GM21737 (cell line): Measurements from ENCODE around the gene RNF144B.
"Not testable (repeated sequence)": the region's sequence is repeated elsewhere in the genome, so short reads cannot be mapped to it uniquely, and the experiment has no call there.

ENCODE experiments used
- ATAC-seq: cut with Tn5 transposase; IDR thresholded peaks from one replicate; pipeline ENCODE4 v1.9.1; 2021; ENCODE audit warnings: mild to moderate bottlenecking, moderate library complexity; ENCODE audit not compliant: unreplicated experiment

Gene RNF144B

DNA sequence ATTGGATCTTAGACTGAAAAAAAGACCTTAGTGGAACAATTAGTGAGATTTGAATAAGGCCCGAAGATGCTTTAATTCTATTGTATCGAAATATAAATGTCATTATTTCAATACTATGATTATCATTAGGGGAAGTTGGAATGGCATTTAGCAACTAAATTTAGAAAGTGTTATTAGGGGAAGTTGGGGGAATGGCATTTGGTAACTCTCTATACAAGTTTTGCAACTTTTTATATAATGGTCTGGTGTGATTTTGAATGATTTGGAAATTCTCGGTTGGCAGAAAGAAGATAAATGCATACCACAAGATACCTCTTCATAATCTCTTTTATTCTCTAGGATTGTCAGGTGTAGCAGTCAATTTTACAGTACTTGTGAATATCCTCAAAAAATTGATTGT lies 49.2 kb downstream of the RNF144B start:
- no peak for ATAC-seq

GRCh38 chr6:18439581-18439980 lies 52.4 kb downstream of the RNF144B start:
- no peak for ATAC-seq

- ATAC-seq = no peak
Measured at GRCh38 chr6:18441251-18441979, 54.3 kb downstream of the RNF144B start.

GRCh38 chr6:18444111-18444510 lies 57.0 kb downstream of the RNF144B start:
- ATAC-seq = no peak

- ATAC-seq = no peak
Measured at GRCh38 chr6:18445228-18445627, 58.1 kb downstream of the RNF144B start.

DNA sequence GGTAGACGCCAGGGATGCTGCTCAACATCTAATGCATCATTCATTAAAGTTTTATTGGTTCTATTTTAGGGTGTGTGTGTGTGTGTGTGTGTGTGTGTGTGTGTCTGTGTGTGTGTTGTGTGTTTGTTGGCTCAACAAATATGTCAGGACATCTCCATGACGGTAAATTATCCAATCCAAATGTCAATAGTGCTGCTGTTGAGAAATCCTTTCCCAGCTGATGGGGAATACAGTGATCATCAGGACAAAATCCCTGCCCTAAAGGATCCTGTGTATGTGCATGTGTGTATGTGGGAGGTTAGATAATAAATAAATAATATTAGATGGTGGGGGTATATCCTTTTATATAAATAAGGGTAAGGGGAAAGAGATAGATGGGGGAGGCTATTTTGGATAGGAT lies 59.6 kb downstream of the RNF144B start:
- ATAC-seq = no peak

- no peak for ATAC-seq
Measured at GRCh38 chr6:18447552-18447951, 60.4 kb downstream of the RNF144B start.

DNA sequence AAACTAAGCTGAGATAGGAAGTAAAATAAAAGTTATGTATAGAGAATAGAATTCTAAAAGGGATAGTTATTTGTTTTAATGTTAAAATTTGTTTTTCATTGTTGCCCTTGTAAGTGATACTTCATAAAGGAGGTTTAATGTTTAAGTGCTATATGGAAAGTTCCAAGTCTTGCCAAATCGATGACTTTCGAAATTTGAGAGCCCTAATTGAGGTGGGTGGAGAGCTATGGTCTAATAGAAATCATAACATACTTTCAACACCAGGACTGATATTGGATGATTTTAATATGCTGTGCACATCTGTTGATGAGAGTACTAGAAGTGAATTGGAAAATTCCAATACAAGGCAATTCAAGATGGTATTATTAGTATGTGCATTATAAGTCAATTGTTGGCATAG lies 64.6 kb downstream of the RNF144B start:
- ATAC-seq = no peak

DNA sequence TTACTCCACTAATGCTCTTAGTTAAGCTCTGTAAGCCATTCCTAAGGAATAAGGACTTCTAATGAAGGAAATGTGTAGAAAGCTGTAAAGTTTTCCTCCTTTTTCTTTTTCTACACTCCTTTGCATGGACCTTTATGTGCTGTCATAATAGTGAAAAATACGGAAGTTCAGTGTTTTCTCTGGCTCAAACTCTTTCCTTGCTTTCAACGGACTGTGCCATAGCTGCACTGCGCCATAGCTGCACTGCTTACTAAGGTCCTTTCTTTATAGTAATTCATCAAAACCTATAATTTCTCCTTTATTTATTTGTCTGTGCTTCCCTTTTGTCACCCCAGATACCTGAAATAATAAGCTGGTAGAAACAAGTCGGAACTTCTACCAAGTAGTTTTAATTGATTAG lies 67.3 kb downstream of the RNF144B start:
- no peak for ATAC-seq

DNA sequence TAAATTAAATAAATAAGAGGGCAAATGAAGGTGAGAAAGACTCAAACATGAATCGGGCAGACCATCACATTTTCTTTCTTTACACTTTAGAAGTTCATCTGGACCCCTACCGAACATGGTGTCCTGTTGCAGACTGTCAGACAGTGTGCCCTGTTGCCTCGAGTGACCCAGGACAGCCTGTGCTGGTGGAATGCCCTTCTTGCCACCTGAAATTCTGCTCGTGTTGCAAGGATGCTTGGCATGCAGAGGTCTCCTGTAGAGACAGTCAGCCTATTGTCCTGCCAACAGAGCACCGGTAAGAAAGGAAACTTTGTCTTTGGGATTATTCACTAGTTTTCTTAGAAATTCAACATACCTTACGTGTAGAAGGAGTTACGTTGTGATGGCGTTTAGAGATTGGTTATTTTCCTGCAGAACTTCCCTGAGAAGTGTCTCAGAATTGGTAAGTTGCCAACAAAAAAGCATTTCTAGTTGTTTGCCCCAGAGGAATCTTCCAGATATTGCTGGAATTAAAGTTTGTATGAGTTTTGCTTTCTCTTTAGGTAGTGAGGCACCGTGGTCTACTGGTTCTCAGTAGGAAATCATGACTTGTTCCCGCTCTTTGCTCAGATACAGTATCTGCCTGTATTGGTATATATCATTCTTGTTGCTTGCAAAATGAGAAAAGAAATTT lies 70.1 kb downstream of the RNF144B start:
- ATAC-seq = no peak

DNA sequence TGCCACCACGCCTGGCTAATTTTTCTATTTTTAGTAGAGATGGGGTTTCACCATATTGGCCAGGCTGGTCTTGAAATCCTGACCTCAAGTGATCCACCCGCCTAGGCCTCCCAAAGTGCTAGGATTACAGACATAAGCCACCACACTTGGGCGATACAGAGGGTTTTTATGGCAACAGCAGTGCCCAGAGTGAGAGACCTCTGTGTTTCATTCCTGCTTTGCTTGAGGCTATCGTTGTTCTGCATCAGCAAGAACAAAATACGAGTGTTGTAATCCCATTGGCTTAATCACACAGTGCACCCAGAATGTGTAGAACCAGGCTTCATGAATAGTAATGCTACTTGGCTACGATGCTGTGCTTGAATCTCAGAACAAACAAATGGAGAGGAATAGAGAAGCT lies 70.9 kb downstream of the RNF144B start:
- not testable (repeated sequence) for ATAC-seq

DNA sequence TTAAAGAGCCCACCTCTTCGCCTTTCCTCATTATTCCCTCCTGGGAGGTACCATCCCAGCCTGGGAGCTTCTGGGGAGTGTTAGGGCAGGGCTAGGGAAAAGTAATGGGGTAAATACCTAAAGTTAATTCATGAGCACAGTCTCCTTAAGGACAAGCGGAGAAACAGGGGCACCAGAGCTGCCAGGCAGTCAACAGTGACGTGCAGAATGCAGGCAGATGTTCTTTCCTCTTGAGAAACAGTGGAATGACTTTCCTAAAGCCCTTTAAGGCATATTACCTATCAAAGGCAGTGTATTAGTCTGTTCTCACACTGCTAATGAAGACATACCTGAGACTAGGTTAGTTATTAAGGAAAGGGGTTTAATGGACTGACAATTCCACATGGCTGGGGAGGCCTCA lies 76.3 kb downstream of the RNF144B start:
- ATAC-seq = no peak

DNA sequence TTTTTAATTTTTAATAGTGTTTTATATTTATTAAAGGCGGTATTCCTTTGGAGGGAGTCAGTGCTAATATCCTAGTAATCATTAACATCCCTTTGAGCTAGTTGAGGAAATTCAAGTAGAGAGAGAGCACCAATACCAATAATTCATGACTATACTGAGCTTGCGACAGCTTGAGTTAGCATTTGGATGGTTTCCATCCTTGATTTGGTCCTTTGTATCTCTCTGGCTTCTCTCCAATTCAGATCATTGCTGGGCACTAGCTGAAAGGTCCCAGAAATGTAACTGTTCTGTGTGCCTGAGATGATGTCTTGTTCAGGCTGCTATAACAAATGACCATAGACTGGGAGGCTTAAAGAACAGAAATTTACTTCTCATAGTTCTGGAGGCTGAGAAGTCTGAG lies 77.0 kb downstream of the RNF144B start:
- no peak for ATAC-seq

GRCh38 chr6:18465410-18466154 lies 78.4 kb downstream of the RNF144B start:
- no peak for ATAC-seq

- ATAC-seq = no peak
Measured at GRCh38 chr6:18467741-18468502, 80.8 kb downstream of the RNF144B start.

DNA sequence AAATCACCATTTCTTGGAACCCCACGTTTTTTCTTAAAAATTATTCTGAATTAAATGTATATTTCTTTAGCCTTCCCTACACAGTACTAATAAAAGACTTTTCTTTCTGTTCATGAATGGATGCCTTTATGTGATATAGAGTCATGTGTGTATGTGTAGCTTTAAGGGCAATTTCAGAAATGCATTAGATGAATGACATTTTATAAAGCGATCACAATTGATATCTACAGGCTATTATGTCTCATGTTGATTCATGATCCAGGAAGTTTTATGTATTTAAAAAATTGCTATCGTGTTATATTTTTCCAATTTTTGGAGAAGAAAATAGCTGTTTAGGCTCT lies 81.3 kb downstream of the RNF144B start:
- ATAC-seq = no peak

DNA sequence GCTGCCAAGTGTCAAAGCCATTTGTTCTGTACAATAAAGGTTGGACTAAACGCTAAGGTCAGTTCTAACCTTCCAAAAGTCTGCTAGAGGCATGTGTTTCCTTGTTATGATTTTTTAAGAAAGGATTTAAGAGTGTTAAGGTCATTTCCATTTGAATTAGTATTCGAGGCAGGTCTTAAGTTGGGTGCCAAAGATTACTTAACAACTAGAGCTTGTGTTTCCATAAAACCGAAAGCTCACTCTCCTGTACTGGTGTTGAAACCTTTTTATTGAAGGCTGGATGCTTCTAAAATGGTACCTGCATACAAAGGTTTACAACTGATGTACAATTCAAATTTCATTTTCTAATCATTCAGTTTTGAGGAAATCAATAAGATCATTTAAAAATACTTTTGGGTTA lies 82.4 kb downstream of the RNF144B start:
- no peak for ATAC-seq

GRCh38 chr6:18471232-18471964 lies 84.2 kb downstream of the RNF144B start:
- no peak for ATAC-seq

- no peak for ATAC-seq
Measured at GRCh38 chr6:18472941-18473340, 85.8 kb downstream of the RNF144B start.

DNA sequence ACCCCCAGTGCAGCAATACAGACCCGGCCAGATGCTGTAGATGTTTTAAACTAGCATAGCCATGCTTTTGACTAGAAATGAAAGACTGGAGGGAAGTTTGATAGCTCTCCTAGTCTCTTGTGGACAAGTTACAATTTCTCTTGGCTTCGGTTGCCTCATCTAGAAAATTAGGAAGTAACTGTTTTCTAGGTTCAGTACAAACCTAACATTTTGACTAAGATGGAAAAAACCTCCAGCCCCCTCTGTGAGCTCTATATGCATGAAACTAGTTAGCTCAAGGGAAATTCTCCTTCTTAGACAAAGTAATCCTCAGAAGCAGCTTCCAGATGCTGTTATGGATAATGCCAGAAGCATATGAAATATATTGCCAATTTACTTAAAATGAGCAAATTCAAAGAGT lies 86.6 kb downstream of the RNF144B start:
- ATAC-seq = no peak
